CD14-positive monocyte (primary cell): ENCODE measurements around the gene WDR43. TPM values are rescaled to one million over a fixed set of nuclear protein-coding genes. Genes with fewer than 3 reads are reported as not detected.

Experiments
- DNase-seq, 3 donors: peaks; one replicate each; pipeline ENCODE4 v3.0.0-alpha.2; 2011 to 2022
- H2AFZ ChIP-seq: 2 replicates; pipeline ENCODE4 v1.6.0; 2012; ENCODE audit warnings: mild to moderate bottlenecking, low read depth, low read length, inconsistent platforms; ENCODE audit not compliant: insufficient read depth, poor library complexity, severe bottlenecking
- H3K27ac ChIP-seq, 2 donors: 1 replicate in 1 of 2; 2 replicates in 1 of 2; pipeline ENCODE4 v1.5.1; 2012 to 2013; ENCODE audit warnings: low read length in 2 of 2, control low read depth in 1 of 2, inconsistent platforms in 1 of 2, low read depth in 1 of 2, mild to moderate bottlenecking in 1 of 2
- H3K27me3 ChIP-seq, 2 donors: one replicate each; pipeline versions ENCODE4 v1.6.0 to v1.6.1; 2011 to 2013; ENCODE audit warnings: low read length in 2 of 2; ENCODE audit not compliant: control insufficient read depth in 2 of 2, insufficient read depth in 2 of 2
- H3K36me3 ChIP-seq, 2 donors: replicated peaks in 1 of 2; 1 replicate in 1 of 2; 2 replicates in 1 of 2; pipeline versions ENCODE4 v1.5.1 to v1.6.1; 2012 to 2013; ENCODE audit warnings: low read length in 2 of 2, control low read depth in 1 of 2, inconsistent platforms in 1 of 2, mild to moderate bottlenecking in 1 of 2; ENCODE audit not compliant: insufficient read depth in 2 of 2, control insufficient read depth in 1 of 2
- H3K4me1 ChIP-seq, 2 donors: 1 replicate in 1 of 2; 2 replicates in 1 of 2; pipeline versions ENCODE4 v1.5.1 to v1.6.1; 2012 to 2013; ENCODE audit warnings: low read length in 2 of 2, control low read depth in 1 of 2, inconsistent platforms in 1 of 2, mild to moderate bottlenecking in 1 of 2, moderate library complexity in 1 of 2; ENCODE audit not compliant: insufficient read depth in 2 of 2, control insufficient read depth in 1 of 2
- H3K4me2 ChIP-seq: replicated peaks from 2 replicates; pipeline ENCODE3; 2012; ENCODE audit warnings: low read length, moderate library complexity, mild to moderate bottlenecking; ENCODE audit not compliant: poor library complexity, severe bottlenecking; ENCODE audit errors: extremely low read depth
- H3K4me3 ChIP-seq, 3 experiments: fragments of 200-600 bp in 1 of 3; sonication (generic) in 1 of 3; replicated peaks in 1 of 3; 1 replicate in 2 of 3; 2 replicates in 1 of 3; pipeline ENCODE4 v1.5.1; 2011 to 2013; ENCODE audit warnings: low read length in 3 of 3, mild to moderate bottlenecking in 3 of 3, control low read depth in 2 of 3, low read depth in 2 of 3, inconsistent platforms in 1 of 3, moderate library complexity in 1 of 3
- H3K79me2 ChIP-seq: 2 replicates; pipeline ENCODE4 v1.6.0; 2012; ENCODE audit warnings: mild to moderate bottlenecking, control low read depth, inconsistent platforms, low read length, moderate library complexity; ENCODE audit not compliant: insufficient read depth
- H3K9ac ChIP-seq: 2 replicates; pipeline ENCODE4 v1.6.0; 2017; ENCODE audit warnings: low read length, mild to moderate bottlenecking; ENCODE audit not compliant: insufficient read depth, poor library complexity, severe bottlenecking
- H3K9me3 ChIP-seq, 2 donors: replicated peaks in 1 of 2; 1 replicate in 1 of 2; 2 replicates in 1 of 2; pipeline versions ENCODE4 v1.5.1 to v1.6.1; 2012 to 2013; ENCODE audit warnings: low read length in 2 of 2, control low read depth in 1 of 2; ENCODE audit not compliant: control insufficient read depth in 1 of 2, insufficient read depth in 1 of 2
- H4K20me1 ChIP-seq: 2 replicates; pipeline ENCODE4 v1.6.0; 2012; ENCODE audit warnings: mild to moderate bottlenecking, low read length, control low read depth, moderate library complexity; ENCODE audit not compliant: insufficient read depth
- H3K27ac Mint-ChIP-seq, 7 donors: one replicate each; pipeline ENCODE4 v1.8.0; 2020; ENCODE audit warnings: mild to moderate bottlenecking in 7 of 7, mixed read lengths in 7 of 7, moderate library complexity in 6 of 7, inconsistent platforms in 2 of 7
- H3K27me3 Mint-ChIP-seq, 3 donors: one replicate each; pipeline ENCODE4 v1.8.0; 2021 to 2022; ENCODE audit warnings: low read depth in 3 of 3, mild to moderate bottlenecking in 3 of 3, mixed read lengths in 3 of 3, moderate library complexity in 3 of 3, inconsistent platforms in 1 of 3
- H3K36me3 Mint-ChIP-seq, 2 donors: one replicate each; pipeline ENCODE4 v1.8.0; 2020; ENCODE audit warnings: mixed read lengths in 2 of 2, inconsistent platforms in 1 of 2, mild to moderate bottlenecking in 1 of 2
- H3K4me1 Mint-ChIP-seq: one replicate; pipeline ENCODE4 v1.8.0; 2020; ENCODE audit warnings: mild to moderate bottlenecking, mixed read lengths
- H3K4me3 Mint-ChIP-seq, 2 donors: one replicate each; pipeline ENCODE4 v1.8.0; 2020; ENCODE audit warnings: mild to moderate bottlenecking in 2 of 2, mixed read lengths in 2 of 2, moderate library complexity in 1 of 2
- H3K9me3 Mint-ChIP-seq, 7 donors: one replicate each; pipeline ENCODE4 v1.8.0; 2020 to 2022; ENCODE audit warnings: mixed read lengths in 7 of 7, mild to moderate bottlenecking in 6 of 7, moderate library complexity in 6 of 7, inconsistent platforms in 2 of 7
- CTCF ChIP-seq: fragments of 200-600 bp; IDR thresholded peaks from one replicate; pipeline ENCODE4 v1.8.0; 2022; ENCODE audit warnings: antibody characterized with exemption, mild to moderate bottlenecking
- WGBS: methylation state at CpG from one replicate; pipeline ENCODE4 v1.1.5; 2013; ENCODE audit warnings: missing lambda C conversion rate; ENCODE audit not compliant: insufficient coverage; 5-methylcytosine and 5-hydroxymethylcytosine counted together
- intact Hi-C, 2 donors: fragments of 100-400 bp; cut with micrococcal nuclease; formaldehyde crosslinking; loops; one replicate each; pipeline versions ENCODE4 v1.15.0 to v1.15.1; 2023
- polyA plus RNA-seq, 3 donors: library from polyadenylated mRNA; depleted of rRNA in 1 of 3; unstranded in 2 of 3; stranded (reverse) in 1 of 3; fragments of 300-500 nt in 2 of 3; fragments of >200 nt in 1 of 3; fragmentation: Illumina TruSeq in 2 of 3; gene quantifications; 1 replicate in 2 of 3; 2 replicates in 1 of 3; pipeline ENCODE4 v1.2.3, GENCODE V29; 2012 to 2021

WDR43 gene
- polyA plus RNA-seq, 3 donors, result 12.2 to 19.2 (median 16.1) TPM

GRCh38 chr2:28956415-28956826 lies 62.0 kb downstream of the WDR43 start:
- Histone ChIP-seq H3K27me3 (no peaks in the 10 kb centered on the region), H3K4me1 (peaks cover 29 to 40% of the 10 kb centered on the region in 2 donors), H3K79me2 (no peaks in the 10 kb centered on the region), H3K36me3 (no peaks in the 10 kb centered on the region), H3K9ac (peak overlapping the region; percentile 42), H3K27ac (no peak overlapping the region), H3K4me3 (peak overlapping the region in 2 of 3 experiments; percentile 38 to 67), H4K20me1 (no peaks in the 10 kb centered on the region), H3K9me3 (no peaks in the 10 kb centered on the region), H2AFZ (peak overlapping the region; percentile 70), H3K4me2 (peak overlapping the region; percentile 69)
- Mint-ChIP-seq H3K27ac (peak overlapping the region in 3 of 7 donors; percentile 48 to 75 (median 64)), H3K36me3 (no peaks in the 10 kb centered on the region), H3K4me1 (peaks cover 45% of the 10 kb centered on the region), H3K9me3 (no peaks in the 10 kb centered on the region), H3K27me3 (peaks cover 0 to 2% (median 0%) of the 10 kb centered on the region in 3 donors), H3K4me3 (peak overlapping the region in 1 of 2 donors; percentile 85)
- WGBS, result 7% methylated on average over 11 of the region's 11 CpGs
- DNase-seq, result peak in 2 of 3 donors; percentile 24 to 36
- TF ChIP-seq CTCF, result peak; percentile 28
- intact Hi-C loops, result loop anchor here in 1 of 2 donors (10.0 kb wide), 1 partner anchor 158 kb away; the partner anchor contains the start of gene CLIP4

GRCh38 chr2:28956890-28957289 lies 62.4 kb downstream of the WDR43 start:
- H3K27ac ChIP-seq, result no peak overlapping the region
- 100% methylated on average over 6 of the region's 15 CpGs for WGBS
- Mint-ChIP-seq H3K27me3 (peaks cover 0 to 2% (median 0%) of the 10 kb centered on the region in 3 donors), H3K4me3 (peak overlapping the region in 1 of 2 donors; percentile 85), H3K27ac (peak overlapping the region in 1 of 7 donors; percentile 48), H3K9me3 (no peaks in the 10 kb centered on the region), H3K4me1 (peaks cover 40% of the 10 kb centered on the region), H3K36me3 (no peaks in the 10 kb centered on the region)
- TF ChIP-seq CTCF, result no peak
- no peaks in the 10 kb centered on the region for H3K9me3 ChIP-seq
- no peaks in the 10 kb centered on the region for H3K79me2 ChIP-seq
- DNase-seq, result no peak
- H3K36me3 ChIP-seq, result no peaks in the 10 kb centered on the region
- H4K20me1 ChIP-seq, result no peaks in the 10 kb centered on the region
- peak overlapping the region in 2 of 3 experiments; percentile 38 to 67 for H3K4me3 ChIP-seq
- intact Hi-C loops, result loop anchor here in 1 of 2 donors (10.0 kb wide), 1 partner anchor 158 kb away; the partner anchor contains the start of gene CLIP4
- H3K4me1 ChIP-seq, result peaks cover 25 to 36% of the 10 kb centered on the region in 2 donors
- no peaks in the 10 kb centered on the region for H3K27me3 ChIP-seq
- H3K9ac ChIP-seq, result peak overlapping the region; percentile 42
- peak overlapping the region; percentile 69 for H3K4me2 ChIP-seq
- H2AFZ ChIP-seq, result peak overlapping the region; percentile 70
